Gastroesophageal sphincter (tissue), 3 donors: ENCODE measurements around the gene EFCAB13.

Source experiments
- CTCF ChIP-seq, 4 experiments: fragments of 200-600 bp in 2 of 4; fragments of 450-650 bp in 2 of 4; sonication (generic) in 1 of 4; IDR thresholded peaks; one replicate each; pipeline ENCODE4 v1.5.1; 2017 to 2019; ENCODE audit warnings: antibody characterized with exemption in 4 of 4, mild to moderate bottlenecking in 2 of 4, moderate library complexity in 2 of 4
- EP300 ChIP-seq: sonication (generic); formaldehyde crosslinking; IDR thresholded peaks from one replicate; pipeline ENCODE4 v1.6.1; 2017; ENCODE audit warnings: antibody characterized with exemption, mild to moderate bottlenecking
- POLR2A ChIP-seq, 2 donors: fragments of 450-650 bp; IDR thresholded peaks; one replicate each; pipeline ENCODE4 v1.6.1; 2017; ENCODE audit warnings: antibody characterized with exemption in 2 of 2, mild to moderate bottlenecking in 2 of 2, moderate library complexity in 1 of 2
- POLR2AphosphoS5 ChIP-seq: sonication (generic); formaldehyde crosslinking; IDR thresholded peaks from one replicate; pipeline ENCODE4 v1.6.1; 2017; ENCODE audit warnings: antibody characterized with exemption

DNA sequence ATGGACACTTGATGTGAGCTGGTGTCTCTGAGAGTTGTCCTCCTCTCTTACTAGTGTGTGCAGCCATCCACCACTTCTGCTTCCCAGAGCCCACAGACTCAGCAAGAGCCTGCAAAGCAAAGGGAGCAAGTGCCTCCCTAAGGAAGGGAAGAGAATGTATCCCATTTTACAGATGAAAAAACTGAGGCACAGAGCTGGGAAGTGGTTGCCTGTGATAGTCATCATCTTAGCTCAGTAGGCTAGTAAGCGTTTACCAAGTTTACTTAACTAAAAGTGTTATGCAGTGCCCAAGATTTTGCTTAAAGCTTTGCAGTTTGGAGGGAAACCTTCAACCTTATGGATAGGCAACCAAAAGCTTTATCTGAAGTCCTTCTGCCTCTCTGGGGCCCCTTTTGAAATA is 23.0 kb upstream of the EFCAB13 start:
- no peak for TF ChIP-seq CTCF (IDR thresholded peaks at IDR 0.05)
- no peak for TF ChIP-seq POLR2AphosphoS5
- no peak for TF ChIP-seq POLR2A (IDR thresholded peaks at IDR 0.05)
- no peak for TF ChIP-seq EP300
